Astrocyte of the spinal cord (primary cell): ENCODE measurements around the gene NOD1.

Source experiments
- DNase-seq: peaks from one replicate; pipeline ENCODE4 v3.0.0; 2011; ENCODE audit warnings: low read depth, low spot score
- H3K4me3 ChIP-seq: 2 replicates; pipeline ENCODE4 v1.5.1; 2011; ENCODE audit warnings: low read depth, mild to moderate bottlenecking, low read length, moderate library complexity
- in situ Hi-C: cut with HindIII; loops from 2 replicates; pipeline ENCODE4 v1.10.0; 2017; ENCODE audit warnings: low sequenced_read_pairs
- TF ChIP-seq, protein P1 (sequence below): IDR thresholded peaks from 2 replicates; pipeline ENCODE4 v1.5.1; 2012; ENCODE audit warnings: low read depth, mild to moderate bottlenecking, low read length, inconsistent platforms

The NOD1 gene

DNA sequence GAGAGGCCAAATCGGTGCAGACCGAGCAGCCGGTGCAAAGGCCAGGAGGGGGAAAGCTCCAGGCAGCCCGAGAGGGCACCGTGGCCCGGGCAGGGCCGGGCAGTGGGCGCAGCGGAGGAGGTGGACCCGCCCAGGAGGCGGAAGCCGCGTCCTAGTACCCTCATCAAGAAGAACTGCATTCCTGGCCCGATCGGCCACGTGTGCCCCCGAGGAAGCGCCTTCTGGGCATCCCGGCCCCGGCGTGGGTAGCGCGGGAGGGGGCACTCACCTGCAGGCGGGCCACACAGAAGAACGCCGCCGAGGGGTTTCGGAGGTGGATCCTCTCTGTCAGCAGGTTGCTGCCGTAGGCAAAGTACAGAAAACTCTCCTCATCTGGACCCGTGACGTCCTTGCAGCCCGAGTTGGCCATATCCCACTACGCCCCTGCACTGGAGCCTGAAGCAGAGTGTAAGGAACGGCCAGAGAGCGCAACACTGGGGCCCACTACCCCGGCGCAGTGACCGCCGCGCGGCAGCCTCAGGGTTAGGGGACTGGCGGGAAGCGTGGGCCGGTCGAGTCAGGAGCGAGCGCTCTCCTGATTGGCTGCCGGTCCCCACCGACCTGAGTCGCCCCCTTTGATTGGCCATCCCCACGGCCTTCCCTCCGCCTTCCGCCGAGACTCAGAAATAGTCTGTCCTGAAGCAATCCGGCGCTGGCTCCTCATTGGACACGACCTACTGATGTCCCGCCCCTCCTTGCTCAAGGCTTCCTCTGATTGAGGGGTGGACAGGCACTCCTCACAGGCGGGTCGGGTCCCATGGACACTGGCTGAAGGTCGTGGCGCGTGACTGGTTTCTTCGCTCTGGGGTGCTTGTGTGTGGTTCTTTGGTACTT lies 26.0 kb upstream of the NOD1 start, which contains the start of gene GGCT:
GGCT (minus strand) TSS at position 529 of the 873 bp plus-strand sequence; CDS start at position 409, 120 bp downstream.
- in situ Hi-C loops = no loop called here
- peak; percentile 98 for DNase-seq
- peak within 1 kb of the TSS; percentile 74 for H3K4me3 ChIP-seq
- TF ChIP-seq, protein P1, sequence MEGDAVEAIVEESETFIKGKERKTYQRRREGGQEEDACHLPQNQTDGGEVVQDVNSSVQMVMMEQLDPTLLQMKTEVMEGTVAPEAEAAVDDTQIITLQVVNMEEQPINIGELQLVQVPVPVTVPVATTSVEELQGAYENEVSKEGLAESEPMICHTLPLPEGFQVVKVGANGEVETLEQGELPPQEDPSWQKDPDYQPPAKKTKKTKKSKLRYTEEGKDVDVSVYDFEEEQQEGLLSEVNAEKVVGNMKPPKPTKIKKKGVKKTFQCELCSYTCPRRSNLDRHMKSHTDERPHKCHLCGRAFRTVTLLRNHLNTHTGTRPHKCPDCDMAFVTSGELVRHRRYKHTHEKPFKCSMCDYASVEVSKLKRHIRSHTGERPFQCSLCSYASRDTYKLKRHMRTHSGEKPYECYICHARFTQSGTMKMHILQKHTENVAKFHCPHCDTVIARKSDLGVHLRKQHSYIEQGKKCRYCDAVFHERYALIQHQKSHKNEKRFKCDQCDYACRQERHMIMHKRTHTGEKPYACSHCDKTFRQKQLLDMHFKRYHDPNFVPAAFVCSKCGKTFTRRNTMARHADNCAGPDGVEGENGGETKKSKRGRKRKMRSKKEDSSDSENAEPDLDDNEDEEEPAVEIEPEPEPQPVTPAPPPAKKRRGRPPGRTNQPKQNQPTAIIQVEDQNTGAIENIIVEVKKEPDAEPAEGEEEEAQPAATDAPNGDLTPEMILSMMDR = no peak

DNA sequence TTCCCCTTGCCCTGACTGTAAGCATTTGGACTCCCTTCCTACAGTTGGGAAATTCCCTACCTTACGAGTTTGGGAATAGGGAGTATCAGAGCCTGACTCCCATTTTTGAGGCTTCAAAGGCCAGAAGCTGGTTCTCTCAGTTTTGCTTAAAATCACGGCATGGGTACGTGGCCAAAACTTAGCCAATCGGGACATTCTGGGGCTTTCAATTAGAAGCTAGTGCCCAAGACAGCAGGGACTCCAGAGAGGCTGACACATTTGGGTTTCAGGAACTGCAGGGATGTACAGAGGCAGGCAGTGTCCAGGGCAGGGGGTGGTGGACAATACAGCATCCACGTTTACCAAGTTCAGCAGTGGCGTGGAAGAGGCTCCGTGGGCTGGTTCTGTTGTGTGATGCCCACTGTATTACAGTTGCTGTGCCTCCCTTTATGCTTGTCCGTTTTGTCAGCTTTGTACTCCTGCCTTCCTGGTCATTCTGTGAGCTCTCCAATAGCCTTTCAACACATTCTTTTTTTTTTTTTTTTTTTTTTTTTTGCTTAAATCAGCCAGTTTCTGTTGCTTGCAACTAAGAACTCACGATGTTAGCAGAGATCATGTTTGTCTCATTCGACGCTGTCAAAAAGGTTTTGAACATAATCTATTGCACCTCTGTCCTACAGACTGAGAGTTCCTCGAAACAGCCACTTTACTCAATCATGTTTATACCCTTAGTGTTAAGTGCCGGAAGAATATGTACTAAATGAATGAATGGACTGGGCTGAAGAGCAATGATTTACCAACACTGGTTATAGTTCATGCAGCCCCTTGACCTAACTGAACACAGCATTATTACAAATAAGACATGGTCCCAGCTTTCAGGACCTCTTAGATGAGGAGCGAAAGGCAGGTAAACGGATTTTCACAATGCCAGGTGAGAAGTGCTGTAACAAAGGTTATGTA lies 25.0 kb upstream of the NOD1 start:
- in situ Hi-C loops = no loop called here
- DNase-seq = no peak
- peak overlapping the region; percentile 74 for H3K4me3 ChIP-seq
- TF ChIP-seq, protein P1 = no peak

DNA sequence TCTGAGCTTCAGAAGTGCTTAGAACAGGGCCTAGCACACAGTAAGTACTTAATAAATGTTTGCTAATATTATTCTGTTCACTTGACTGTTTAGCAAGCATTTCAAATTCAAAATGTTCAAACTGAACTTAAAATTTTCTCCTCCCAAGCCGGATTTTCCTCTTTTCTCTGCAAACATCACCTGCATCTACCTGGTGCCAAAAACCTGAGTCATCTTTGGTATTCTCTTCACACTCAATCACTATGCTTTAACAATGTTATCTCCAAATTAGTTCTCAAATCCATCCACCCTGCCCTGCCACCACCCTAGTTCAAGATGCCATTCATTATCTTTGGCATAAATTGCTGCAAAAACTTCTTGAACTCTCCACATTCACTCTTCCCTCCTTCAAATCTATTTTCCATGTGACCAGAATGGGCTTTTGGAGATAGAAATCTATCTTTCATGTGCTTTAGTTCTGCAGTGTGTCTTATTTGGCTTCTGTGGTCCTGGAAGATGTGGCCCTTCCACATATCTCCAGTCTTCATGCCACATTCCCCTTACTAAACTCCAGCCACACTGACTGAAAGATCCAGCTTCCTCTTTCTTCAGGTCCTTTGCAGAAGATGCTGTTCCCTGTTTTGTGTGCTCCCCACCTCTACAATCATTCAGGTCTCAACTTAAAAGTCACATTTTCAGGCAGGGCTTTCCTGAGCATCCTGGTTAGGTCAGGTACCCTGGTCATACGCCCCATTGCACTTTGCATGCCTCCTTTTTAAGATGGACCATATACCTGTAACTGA lies 24.1 kb upstream of the NOD1 start:
- DNase-seq = no peak
- TF ChIP-seq, protein P1 = no peak
- H3K4me3 ChIP-seq = no peak overlapping the region
- in situ Hi-C loops = no loop called here

DNA sequence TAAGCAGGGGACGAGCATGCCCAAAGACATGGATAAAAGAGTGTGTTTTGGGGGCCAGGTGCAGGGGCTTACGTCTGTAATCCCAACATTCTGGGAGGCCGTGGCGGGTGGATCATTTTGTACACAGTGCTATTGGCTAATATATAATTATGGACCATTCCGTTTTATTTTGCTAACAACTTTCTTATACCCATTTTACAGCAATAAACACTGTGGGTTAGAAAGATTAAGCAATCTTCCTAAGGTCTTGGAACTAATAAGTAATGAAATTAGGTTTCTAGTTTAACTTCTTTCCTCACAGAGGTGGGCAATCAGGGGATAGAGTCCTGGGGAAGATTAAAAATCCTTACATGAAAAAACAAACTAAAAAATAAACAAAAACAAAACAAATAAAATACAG lies 22.7 kb upstream of the NOD1 start:
- H3K4me3 ChIP-seq = no peak overlapping the region
- in situ Hi-C loops = no loop called here
- TF ChIP-seq, protein P1 = no peak
- DNase-seq = no peak

DNA sequence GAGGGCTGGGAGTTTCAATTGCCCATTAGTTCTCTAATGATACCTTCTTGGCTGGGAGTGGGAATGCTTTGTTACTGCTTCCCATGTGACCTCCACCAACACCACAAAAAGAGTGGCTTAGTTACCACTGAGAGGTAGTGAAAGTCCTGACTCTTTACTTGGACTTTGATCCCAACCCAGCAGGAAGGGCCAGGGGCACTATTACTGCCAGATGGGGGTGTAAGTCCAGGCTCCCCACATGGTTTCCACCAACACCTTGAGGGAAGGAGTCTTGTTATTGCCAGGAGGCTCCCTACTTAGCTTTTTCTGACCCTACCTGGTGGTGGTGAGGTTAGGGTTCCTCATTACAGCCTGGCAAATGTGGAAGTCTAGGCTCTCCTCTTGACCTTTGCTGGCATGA lies 14.6 kb upstream of the NOD1 start:
- no peak for DNase-seq
- in situ Hi-C loops = no loop called here
- H3K4me3 ChIP-seq = no peak overlapping the region
- TF ChIP-seq, protein P1 = no peak

DNA sequence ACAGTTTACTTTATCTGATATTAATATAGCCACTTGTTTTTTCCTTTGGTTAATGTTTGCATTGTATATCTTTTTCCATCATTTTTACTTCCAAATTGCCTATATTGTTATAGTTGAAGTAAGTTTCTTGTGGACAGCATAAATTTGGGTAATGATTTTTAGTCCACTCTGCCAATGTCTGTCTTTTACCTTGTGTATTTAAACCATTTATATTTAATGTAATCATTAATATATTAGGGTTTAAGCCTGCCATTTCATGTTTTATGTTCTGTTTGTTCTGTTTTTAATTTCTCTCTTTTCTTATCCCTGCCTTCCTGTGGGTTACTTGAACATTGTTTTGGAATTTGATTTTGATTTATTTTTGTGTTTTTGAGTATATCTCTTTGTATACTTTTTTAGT lies 12.8 kb upstream of the NOD1 start:
- no peak for DNase-seq
- H3K4me3 ChIP-seq = no peak overlapping the region
- in situ Hi-C loops = no loop called here
- TF ChIP-seq, protein P1 = no peak
